Measurements from ENCODE around the gene ZNF318.

- TF ChIP-seq POLR2AphosphoS5 (IDR thresholded peaks at IDR 0.05; ENCODE audit: low read depth, low read length) (no peak), POLR2A (IDR thresholded peaks at IDR 0.05; ENCODE audit: low read depth, low read length) (no peak), TAF1 (IDR thresholded peaks at IDR 0.05; ENCODE audit: borderline replicate concordance, low read depth, low read length) (no peak)
Observed at GRCh38 chr6:43335469-43335868, 34.0 kb downstream of the ZNF318 start.

Measured in GM12892 (cell line).